ENCODE measurements around the gene PNMA1.
A peak's percentile ranks its signal among the peaks of the same experiment; 100 is the strongest.

The PNMA1 gene

GRCh38 chr14:73713803-73714655 is at the start of gene PNMA1:
Gene PNMA1, minus strand, starts transcription at chr14:73714384. Its CDS starts 745 bp downstream, at chr14:73713639.
- DNase-seq (ENCODE audit: low spot score): peak; percentile 84

GRCh38 chr14:73763396-73763795 is 49.2 kb upstream of the PNMA1 start:
- no peak for DNase-seq (ENCODE audit: low spot score)

- DNase-seq (ENCODE audit: low spot score): no peak
Measured at GRCh38 chr14:73762375-73762822, 48.2 kb upstream of the PNMA1 start.

- no peak for DNase-seq (ENCODE audit: low spot score)
Measured at GRCh38 chr14:73761618-73762355, 47.6 kb upstream of the PNMA1 start.

GRCh38 chr14:73760598-73761586 is 46.7 kb upstream of the PNMA1 start:
- DNase-seq (ENCODE audit: low spot score): no peak

- DNase-seq (ENCODE audit: low spot score): peak; percentile 95
Measured at GRCh38 chr14:73759714-73760597, 45.8 kb upstream of the PNMA1 start.

GRCh38 chr14:73759183-73759713 is 45.1 kb upstream of the PNMA1 start:
- no peak for DNase-seq (ENCODE audit: low spot score)

- peak; percentile 66 for DNase-seq (ENCODE audit: low spot score)
Measured at GRCh38 chr14:73758392-73759182, 44.4 kb upstream of the PNMA1 start.

GRCh38 chr14:73757876-73758391 is 43.8 kb upstream of the PNMA1 start:
- DNase-seq (ENCODE audit: low spot score): no peak

GRCh38 chr14:73757381-73757780 is 43.2 kb upstream of the PNMA1 start:
- no peak for DNase-seq (ENCODE audit: low spot score)

- DNase-seq (ENCODE audit: low spot score): no peak
Measured at GRCh38 chr14:73755434-73756014, 41.3 kb upstream of the PNMA1 start.

- DNase-seq (ENCODE audit: low spot score): no peak
Measured at GRCh38 chr14:73754911-73755360, 40.8 kb upstream of the PNMA1 start.

GRCh38 chr14:73753887-73754795 is 40.0 kb upstream of the PNMA1 start:
- DNase-seq (ENCODE audit: low spot score): no peak

GRCh38 chr14:73753124-73753886 is 39.1 kb upstream of the PNMA1 start:
- no peak for DNase-seq (ENCODE audit: low spot score)

- no peak for DNase-seq (ENCODE audit: low spot score)
Measured at GRCh38 chr14:73752297-73752992, 38.3 kb upstream of the PNMA1 start.

GRCh38 chr14:73751157-73751691 is 37.0 kb upstream of the PNMA1 start:
- DNase-seq (ENCODE audit: low spot score): no peak

Measured in CD4-positive, alpha-beta T cell treated with Interleukin-15 for 4 hours (primary cell).